GM12873 (cell line): Measurements from ENCODE around the gene COPS6.

Experiments
- TF ChIP-seq, protein P1 (sequence below): IDR thresholded peaks from 2 replicates; pipeline ENCODE4 v1.5.1; 2012; ENCODE audit warnings: low read depth, mild to moderate bottlenecking, moderate library complexity, low read length, control low read depth; ENCODE audit not compliant: insufficient read depth; ENCODE audit errors: missing control alignments

COPS6 gene

GRCh38 chr7:100118388-100119071 is 29.8 kb downstream of the COPS6 start:
- TF ChIP-seq, protein P1, sequence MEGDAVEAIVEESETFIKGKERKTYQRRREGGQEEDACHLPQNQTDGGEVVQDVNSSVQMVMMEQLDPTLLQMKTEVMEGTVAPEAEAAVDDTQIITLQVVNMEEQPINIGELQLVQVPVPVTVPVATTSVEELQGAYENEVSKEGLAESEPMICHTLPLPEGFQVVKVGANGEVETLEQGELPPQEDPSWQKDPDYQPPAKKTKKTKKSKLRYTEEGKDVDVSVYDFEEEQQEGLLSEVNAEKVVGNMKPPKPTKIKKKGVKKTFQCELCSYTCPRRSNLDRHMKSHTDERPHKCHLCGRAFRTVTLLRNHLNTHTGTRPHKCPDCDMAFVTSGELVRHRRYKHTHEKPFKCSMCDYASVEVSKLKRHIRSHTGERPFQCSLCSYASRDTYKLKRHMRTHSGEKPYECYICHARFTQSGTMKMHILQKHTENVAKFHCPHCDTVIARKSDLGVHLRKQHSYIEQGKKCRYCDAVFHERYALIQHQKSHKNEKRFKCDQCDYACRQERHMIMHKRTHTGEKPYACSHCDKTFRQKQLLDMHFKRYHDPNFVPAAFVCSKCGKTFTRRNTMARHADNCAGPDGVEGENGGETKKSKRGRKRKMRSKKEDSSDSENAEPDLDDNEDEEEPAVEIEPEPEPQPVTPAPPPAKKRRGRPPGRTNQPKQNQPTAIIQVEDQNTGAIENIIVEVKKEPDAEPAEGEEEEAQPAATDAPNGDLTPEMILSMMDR, result no peak

GRCh38 chr7:100119072-100119969 is 30.6 kb downstream of the COPS6 start, which contains the start of the genes CNPY4 and TAF6:
Gene CNPY4, plus strand, starts transcription at chr7:100119634. Its CDS starts 111 bp downstream, at chr7:100119745.
Gene TAF6, minus strand, starts transcription at chr7:100119358. Its CDS starts 5,149 bp downstream, at chr7:100114209.
- TF ChIP-seq, protein P1, result peak; percentile 6

DNA sequence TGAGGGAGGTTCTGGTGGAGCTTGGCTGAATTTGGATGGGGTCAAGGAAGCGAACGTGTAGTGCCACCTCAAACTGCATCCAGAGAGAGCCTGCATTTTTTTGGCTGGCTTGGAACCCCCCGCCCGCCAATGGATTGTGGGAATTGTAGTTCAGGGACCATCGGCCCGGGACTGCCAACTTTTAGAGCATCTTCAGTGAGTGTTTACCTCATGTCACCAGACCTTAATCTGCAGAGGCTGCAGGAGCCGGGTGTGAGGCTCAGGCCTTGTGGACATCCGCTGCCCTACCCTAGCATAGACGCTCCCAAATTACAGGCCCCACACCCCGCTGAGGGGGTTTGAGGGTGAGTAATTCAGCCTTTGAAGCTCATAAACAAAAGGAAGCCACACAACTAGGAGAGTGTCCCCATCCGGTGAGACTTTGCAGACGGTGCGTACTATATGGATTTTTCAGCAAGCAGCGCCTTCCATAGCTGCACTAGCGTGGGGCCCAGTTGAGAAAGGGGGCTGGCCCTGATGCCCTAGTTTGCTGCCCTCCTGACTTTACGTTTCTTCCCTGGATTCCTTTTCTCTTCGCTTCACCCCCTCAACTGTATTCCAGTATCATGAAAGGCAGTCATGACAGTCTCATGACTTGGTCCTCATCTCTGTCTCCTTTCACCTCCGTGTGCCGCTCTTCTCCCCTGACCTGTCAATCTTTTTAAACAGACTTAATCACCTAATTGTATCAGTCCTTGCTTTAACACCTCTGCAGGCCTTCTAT is 31.4 kb downstream of the COPS6 start:
- TF ChIP-seq, protein P1, result no peak

DNA sequence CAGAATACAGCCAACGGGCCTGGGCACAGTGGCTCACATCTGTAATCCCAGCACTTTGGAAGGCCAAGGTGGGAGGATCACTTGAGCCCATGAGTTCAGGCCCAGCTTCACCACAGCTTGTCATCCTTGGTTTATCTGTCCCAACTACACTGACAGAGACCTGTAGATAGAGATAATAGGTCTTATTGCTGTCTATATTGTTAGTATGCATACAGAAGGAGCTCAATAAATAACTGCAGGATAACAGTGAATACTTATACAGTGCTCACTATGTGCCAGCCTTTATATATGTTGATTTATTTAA is 31.9 kb downstream of the COPS6 start:
- TF ChIP-seq, protein P1, result no peak

GRCh38 chr7:100122067-100122466 is 33.3 kb downstream of the COPS6 start:
- TF ChIP-seq, protein P1, result no peak

DNA sequence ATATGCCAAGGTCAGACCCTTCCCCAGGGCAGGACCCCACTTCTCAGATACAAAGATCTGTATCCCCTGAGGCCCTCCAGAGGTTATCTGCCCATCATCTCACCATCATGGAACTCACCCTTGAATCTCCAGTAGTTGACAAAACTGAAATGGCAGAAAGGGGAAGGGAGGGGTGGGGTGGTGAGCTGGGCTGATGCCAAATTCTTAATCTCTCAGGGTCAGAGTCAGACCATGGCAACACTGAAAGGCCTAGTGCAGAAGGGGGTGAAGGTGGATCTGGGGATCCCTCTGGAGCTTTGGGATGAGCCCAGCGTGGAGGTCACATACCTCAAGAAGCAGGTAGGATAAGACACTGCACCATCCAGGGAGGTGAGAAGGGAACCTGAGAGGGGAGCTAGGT is 33.8 kb downstream of the COPS6 start:
- TF ChIP-seq, protein P1, result no peak
